H9 (cell line): Measurements from ENCODE around the gene UBE2Q1. TPM values are rescaled to one million over a fixed set of nuclear protein-coding genes. Genes with fewer than 3 reads are reported as not detected.

Experiments used
- DNase-seq: peaks from one replicate; pipeline ENCODE4 v3.0.0-alpha.2; 2017
- H2AFZ ChIP-seq: one replicate; pipeline ENCODE4 v1.6.1; 2013; ENCODE audit warnings: mild to moderate bottlenecking, low read length, control low read depth, moderate library complexity
- H2AK5ac ChIP-seq: 2 replicates; pipeline ENCODE4 v1.6.1; 2013; ENCODE audit warnings: low read length, control low read depth, mixed read lengths; ENCODE audit not compliant: insufficient read length
- H2BK120ac ChIP-seq: one replicate; pipeline ENCODE4 v1.6.1; 2013; ENCODE audit warnings: low read depth, mild to moderate bottlenecking, low read length, control low read depth, inconsistent platforms; ENCODE audit not compliant: poor library complexity, severe bottlenecking
- H2BK12ac ChIP-seq: 2 replicates; pipeline ENCODE4 v1.6.1; 2013; ENCODE audit warnings: low read length, control low read depth, mixed read lengths, low read depth; ENCODE audit not compliant: insufficient read length
- H2BK15ac ChIP-seq: 2 replicates; pipeline ENCODE4 v1.6.1; 2013; ENCODE audit warnings: low read depth, low read length, control low read depth
- H2BK20ac ChIP-seq: one replicate; pipeline ENCODE4 v1.6.1; 2013; ENCODE audit warnings: low read depth, mild to moderate bottlenecking, low read length, control low read depth, inconsistent platforms; ENCODE audit not compliant: poor library complexity, severe bottlenecking
- H2BK5ac ChIP-seq: 2 replicates; pipeline ENCODE4 v1.6.1; 2013; ENCODE audit warnings: low read length, control low read depth, mixed read lengths; ENCODE audit not compliant: insufficient read length
- H3K14ac ChIP-seq: 2 replicates; pipeline ENCODE4 v1.6.1; 2013; ENCODE audit warnings: low read length, control low read depth; ENCODE audit not compliant: insufficient read depth
- H3K18ac ChIP-seq: 2 replicates; pipeline ENCODE4 v1.6.1; 2013; ENCODE audit warnings: low read depth, mild to moderate bottlenecking, mixed read lengths, low read length, control low read depth; ENCODE audit not compliant: insufficient read length
- H3K23ac ChIP-seq: 2 replicates; pipeline ENCODE4 v1.6.1; 2013; ENCODE audit warnings: low read length, control low read depth, mixed read lengths, low read depth; ENCODE audit not compliant: insufficient read length
- H3K23me2 ChIP-seq: 2 replicates; pipeline ENCODE4 v1.6.1; 2013; ENCODE audit warnings: low read depth, mild to moderate bottlenecking, mixed read lengths, low read length, control low read depth; ENCODE audit not compliant: insufficient read length, poor library complexity, severe bottlenecking
- H3K27ac ChIP-seq: 2 replicates; pipeline ENCODE4 v1.5.1; 2013; ENCODE audit warnings: low read length, control low read depth, mixed read lengths, low read depth; ENCODE audit not compliant: insufficient read length
- H3K27me3 ChIP-seq: 2 replicates; pipeline ENCODE4 v1.6.1; 2013; ENCODE audit warnings: low read length, control low read depth, inconsistent platforms; ENCODE audit not compliant: insufficient read depth
- H3K4ac ChIP-seq: 2 replicates; pipeline ENCODE4 v1.6.1; 2013; ENCODE audit warnings: low read depth, mild to moderate bottlenecking, control low read depth, inconsistent platforms, low read length, moderate library complexity
- H3K4me1 ChIP-seq: 2 replicates; pipeline ENCODE4 v1.6.1; 2013; ENCODE audit warnings: low read length, control low read depth, inconsistent platforms; ENCODE audit not compliant: insufficient read depth
- H3K4me2 ChIP-seq: 2 replicates; pipeline ENCODE4 v1.6.1; 2013; ENCODE audit warnings: low read length, control low read depth, mixed read lengths; ENCODE audit not compliant: insufficient read length, insufficient read depth
- H3K56ac ChIP-seq: 2 replicates; pipeline ENCODE4 v1.6.1; 2013; ENCODE audit warnings: low read depth, mild to moderate bottlenecking, mixed read lengths, low read length, control low read depth; ENCODE audit not compliant: insufficient read length
- H3K79me1 ChIP-seq: 2 replicates; pipeline ENCODE4 v1.6.1; 2013; ENCODE audit warnings: low read depth, mild to moderate bottlenecking, moderate library complexity, low read length, control low read depth, inconsistent platforms; ENCODE audit not compliant: insufficient read depth, poor library complexity, severe bottlenecking
- H3K79me2 ChIP-seq: 2 replicates; pipeline ENCODE4 v1.6.1; 2013; ENCODE audit warnings: low read length, control low read depth, inconsistent platforms; ENCODE audit not compliant: insufficient read depth
- H3K9ac ChIP-seq: 2 replicates; pipeline ENCODE4 v1.6.1; 2013; ENCODE audit warnings: low read length, control low read depth, mixed read lengths; ENCODE audit not compliant: insufficient read length; ENCODE audit errors: extremely low read depth
- H3K9me3 ChIP-seq: one replicate; pipeline ENCODE4 v1.6.1; 2013; ENCODE audit warnings: low read depth, low read length, inconsistent platforms; ENCODE audit not compliant: control insufficient read depth
- H3T11ph ChIP-seq: one replicate; pipeline ENCODE4 v1.6.1; 2013; ENCODE audit warnings: mild to moderate bottlenecking, low read length, control low read depth, inconsistent platforms
- H4K20me1 ChIP-seq: one replicate; pipeline ENCODE4 v1.6.1; 2013; ENCODE audit not compliant: control insufficient read depth, insufficient read length, insufficient read depth
- H4K5ac ChIP-seq: 2 replicates; pipeline ENCODE4 v1.6.1; 2013; ENCODE audit warnings: low read depth, mild to moderate bottlenecking, mixed read lengths, low read length, control low read depth; ENCODE audit not compliant: insufficient read length
- H4K8ac ChIP-seq: replicated peaks from 2 replicates; pipeline ENCODE4 v1.6.1; 2013; ENCODE audit warnings: low read length, control low read depth, mixed read lengths, low read depth; ENCODE audit not compliant: insufficient read length
- H4K91ac ChIP-seq: 2 replicates; pipeline ENCODE4 v1.6.1; 2013; ENCODE audit warnings: low read depth, mild to moderate bottlenecking, moderate library complexity, mixed read lengths, low read length, control low read depth; ENCODE audit not compliant: insufficient read length
- H3K27ac Mint-ChIP-seq, 3 experiments: 2 replicates in 2 of 3; 3 replicates in 1 of 3; pipeline ENCODE4 v1.8.0; 2020 to 2021; ENCODE audit warnings: mixed read lengths in 3 of 3, mild to moderate bottlenecking in 1 of 3, moderate library complexity in 1 of 3
- H3K27me3 Mint-ChIP-seq: 2 replicates; pipeline ENCODE4 v1.8.0; 2021; ENCODE audit warnings: low read depth, mild to moderate bottlenecking, moderate library complexity, mixed read lengths
- H3K36me3 Mint-ChIP-seq, 3 experiments: 2 replicates in 2 of 3; 3 replicates in 1 of 3; pipeline ENCODE4 v1.8.0; 2020 to 2021; ENCODE audit warnings: low read depth in 3 of 3, mixed read lengths in 3 of 3; ENCODE audit not compliant: insufficient read depth in 1 of 3
- H3K4me1 Mint-ChIP-seq, 2 experiments: 2 replicates each; pipeline ENCODE4 v1.8.0; 2020; ENCODE audit warnings: mixed read lengths in 2 of 2
- H3K4me3 Mint-ChIP-seq, 2 experiments: 2 replicates in 1 of 2; 3 replicates in 1 of 2; pipeline ENCODE4 v1.8.0; 2020 to 2021; ENCODE audit warnings: mild to moderate bottlenecking in 2 of 2, mixed read lengths in 2 of 2, moderate library complexity in 1 of 2
- H3K9me3 Mint-ChIP-seq, 2 experiments: 2 replicates in 1 of 2; 3 replicates in 1 of 2; pipeline ENCODE4 v1.8.0; 2020; ENCODE audit warnings: mild to moderate bottlenecking in 2 of 2, mixed read lengths in 2 of 2, moderate library complexity in 1 of 2
- WGBS: extraction: QIAGEN DNeasy Blood & Tissue Kit; methylation state at CpG from one replicate; pipeline ENCODE4 v1.1.7; 2013; ENCODE audit warnings: missing lambda C conversion rate, low lambda C conversion rate, mixed read lengths; ENCODE audit not compliant: insufficient read length; ENCODE audit errors: extremely low coverage; 5-methylcytosine and 5-hydroxymethylcytosine counted together
- total RNA-seq: library from RNA; stranded (reverse); gene quantifications from 2 replicates; pipeline ENCODE4 v1.2.1, GENCODE V29; 2021
- TF ChIP-seq, protein P1 (sequence below): fragments of 200-600 bp; sonication (generic); conservative IDR thresholded peaks from 3 replicates; pipeline ENCODE4 v1.8.0; 2021; ENCODE audit warnings: antibody characterized with exemption, mild to moderate bottlenecking

UBE2Q1 gene
- total RNA-seq, 1 experiment from 2014 or later: 108 TPM

DNA sequence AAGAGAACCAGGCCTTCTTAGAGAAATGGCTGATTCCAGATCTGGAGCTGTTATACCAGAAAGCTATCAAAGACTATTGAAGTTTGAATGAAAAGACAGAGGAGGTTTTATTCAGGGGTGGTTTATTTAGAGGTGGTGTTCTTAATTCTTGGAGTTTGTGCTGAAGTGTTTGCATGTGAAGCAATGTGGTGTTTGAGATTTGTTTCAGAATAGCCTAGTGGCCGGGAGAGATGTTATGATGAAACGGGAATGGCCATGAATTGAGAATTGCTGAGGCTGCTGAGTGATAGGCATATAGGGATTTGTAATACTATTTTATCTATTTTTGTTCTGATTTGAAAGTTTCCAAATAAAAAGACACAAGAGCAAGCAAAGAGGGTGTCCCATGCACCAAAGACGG, 45.7 kb downstream of the UBE2Q1 start:
- DNase-seq: no peak
- no peak overlapping the region for H4K8ac ChIP-seq

More for the DNA sequence above, 45.7 kb downstream of the UBE2Q1 start:
- no peak overlapping the region for H2BK15ac ChIP-seq
- H2BK120ac ChIP-seq: no peak overlapping the region
- H3K79me2 ChIP-seq: no peaks in the 10 kb centered on the region
- H2BK12ac ChIP-seq: no peak overlapping the region
- H3K9me3 ChIP-seq: no peaks in the 10 kb centered on the region
- Mint-ChIP-seq H3K4me1 (0 out of 4 replicates have a peak, but pooled peaks cover 0 to 3% of the 10 kb centered on the region in 2 experiments), H3K27ac (no peak overlapping the region), H3K36me3 (no peaks in the 10 kb centered on the region), H3K9me3 (no peaks in the 10 kb centered on the region; a peak in 1 of 5 replicates), H3K27me3 (peaks cover 25% of the 10 kb centered on the region), H3K4me3 (no peak overlapping the region)
- no peak overlapping the region for H3K4me2 ChIP-seq
- H3K79me1 ChIP-seq: no peaks in the 10 kb centered on the region
- no peaks in the 10 kb centered on the region for H4K20me1 ChIP-seq
- H2AFZ ChIP-seq: no peak overlapping the region
- H3K4ac ChIP-seq: no peak overlapping the region
- no peak overlapping the region for H3K9ac ChIP-seq
- H3K23me2 ChIP-seq: no peaks in the 10 kb centered on the region
- WGBS: no CpG with 5 or more reads among the region's 3 CpGs
- no peak overlapping the region for H2BK5ac ChIP-seq
- no peak overlapping the region for H3K18ac ChIP-seq
- H3K27me3 ChIP-seq: no peaks in the 10 kb centered on the region
- no peak overlapping the region for H2BK20ac ChIP-seq
- H3K27ac ChIP-seq: no peak overlapping the region
- no peak overlapping the region for H4K5ac ChIP-seq
- H3T11ph ChIP-seq: no peak overlapping the region
- no peak overlapping the region for H4K91ac ChIP-seq
- no peak overlapping the region for H3K56ac ChIP-seq
- H3K4me1 ChIP-seq: no peaks in the 10 kb centered on the region
- no peak overlapping the region for H3K23ac ChIP-seq
- H3K14ac ChIP-seq: no peak overlapping the region
- TF ChIP-seq, protein P1, sequence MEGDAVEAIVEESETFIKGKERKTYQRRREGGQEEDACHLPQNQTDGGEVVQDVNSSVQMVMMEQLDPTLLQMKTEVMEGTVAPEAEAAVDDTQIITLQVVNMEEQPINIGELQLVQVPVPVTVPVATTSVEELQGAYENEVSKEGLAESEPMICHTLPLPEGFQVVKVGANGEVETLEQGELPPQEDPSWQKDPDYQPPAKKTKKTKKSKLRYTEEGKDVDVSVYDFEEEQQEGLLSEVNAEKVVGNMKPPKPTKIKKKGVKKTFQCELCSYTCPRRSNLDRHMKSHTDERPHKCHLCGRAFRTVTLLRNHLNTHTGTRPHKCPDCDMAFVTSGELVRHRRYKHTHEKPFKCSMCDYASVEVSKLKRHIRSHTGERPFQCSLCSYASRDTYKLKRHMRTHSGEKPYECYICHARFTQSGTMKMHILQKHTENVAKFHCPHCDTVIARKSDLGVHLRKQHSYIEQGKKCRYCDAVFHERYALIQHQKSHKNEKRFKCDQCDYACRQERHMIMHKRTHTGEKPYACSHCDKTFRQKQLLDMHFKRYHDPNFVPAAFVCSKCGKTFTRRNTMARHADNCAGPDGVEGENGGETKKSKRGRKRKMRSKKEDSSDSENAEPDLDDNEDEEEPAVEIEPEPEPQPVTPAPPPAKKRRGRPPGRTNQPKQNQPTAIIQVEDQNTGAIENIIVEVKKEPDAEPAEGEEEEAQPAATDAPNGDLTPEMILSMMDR: no peak
- no peak overlapping the region for H2AK5ac ChIP-seq
